A204.1 (cell line): ENCODE results near the gene C1orf146.
"Not testable (repeated sequence)": the region's sequence is repeated elsewhere in the genome, so short reads cannot be mapped to it uniquely, and the experiment has no call there.

Experiments
- FAIRE-seq: peaks from 2 replicates; lab custom pipeline; 2012; peaks lifted over from hg19 to GRCh38; lab: Jason Lieb, UNC

The C1orf146 gene, protein sequence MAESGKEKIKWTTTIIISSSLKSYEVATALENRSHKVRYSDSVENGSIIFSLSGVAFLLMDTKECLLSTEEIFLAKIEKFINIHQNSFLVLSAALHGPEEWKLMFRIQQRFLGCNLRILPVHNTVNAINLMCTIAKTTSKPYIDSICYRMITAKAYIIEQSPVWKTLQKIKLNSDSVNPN

GRCh38 chr1:92217721-92218120 lies at the start of gene C1orf146:
TSS of gene C1orf146 (plus strand) at chr1:92217915. CDS start at chr1:92231421, 13,506 bp downstream.
- no peak for FAIRE-seq

DNA sequence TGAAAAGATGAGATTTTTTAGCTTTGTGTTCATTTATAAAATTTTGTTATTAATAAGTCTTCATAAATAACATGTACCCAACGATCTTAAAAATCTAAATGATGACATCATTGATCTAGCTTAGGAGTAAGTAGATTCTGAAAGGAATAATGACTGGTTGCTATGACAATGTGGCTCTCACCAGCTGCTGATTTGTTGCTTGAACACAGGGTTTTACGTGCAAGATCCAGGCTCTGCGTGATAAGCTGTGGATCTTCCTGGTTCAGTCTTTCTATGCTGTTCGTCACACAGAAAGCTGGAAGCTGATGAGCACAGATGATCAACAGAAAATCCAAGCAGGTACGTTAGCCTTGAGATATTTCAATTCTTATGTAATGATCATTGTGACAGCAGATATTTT lies 49.1 kb upstream of the C1orf146 start:
- FAIRE-seq = no peak

GRCh38 chr1:92169214-92170005 lies 48.3 kb upstream of the C1orf146 start:
- no peak for FAIRE-seq

GRCh38 chr1:92184632-92185031 lies 33.1 kb upstream of the C1orf146 start:
- no peak for FAIRE-seq

GRCh38 chr1:92186081-92186480 lies 31.6 kb upstream of the C1orf146 start:
- no peak for FAIRE-seq

- FAIRE-seq = no peak
Observed at GRCh38 chr1:92188436-92189255, 29.1 kb upstream of the C1orf146 start.

DNA sequence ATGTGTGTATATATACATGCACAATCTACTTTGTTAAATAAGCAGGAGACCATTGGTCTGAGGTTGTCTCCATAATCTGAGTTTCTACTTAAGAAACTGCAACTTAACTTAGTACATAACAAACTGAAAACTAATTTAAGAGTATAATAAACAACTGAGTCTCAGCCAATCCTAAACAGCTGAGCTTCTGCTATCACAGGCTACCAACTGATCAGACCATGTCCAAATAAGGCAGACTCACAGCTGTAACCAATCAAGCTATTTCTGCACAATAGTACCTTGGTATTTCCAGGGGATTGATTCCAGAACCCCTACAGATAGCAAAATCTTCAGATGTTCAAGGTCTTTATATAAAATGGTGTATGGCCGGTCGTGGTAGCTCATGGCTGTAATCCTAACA lies 26.0 kb upstream of the C1orf146 start:
- FAIRE-seq = no peak

DNA sequence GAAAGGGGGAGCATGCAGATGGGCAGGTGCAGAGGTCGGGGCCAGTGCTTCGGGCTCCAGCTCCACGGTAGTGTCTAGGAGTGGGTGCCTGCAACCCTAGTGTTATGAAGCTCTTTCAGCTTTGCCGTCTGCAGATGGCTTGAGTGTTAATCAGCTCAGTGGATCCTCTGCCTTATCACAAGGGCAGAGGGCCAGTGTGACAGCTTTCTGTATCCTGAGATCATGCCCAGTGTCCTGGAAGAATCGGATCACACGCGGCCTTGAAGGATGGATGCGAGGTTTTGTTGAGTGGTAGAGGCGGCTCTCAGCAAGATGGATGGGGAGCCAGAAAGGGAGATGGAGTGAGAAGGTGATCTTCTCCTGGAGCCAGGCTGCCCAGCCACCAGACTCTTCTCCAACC lies 25.5 kb upstream of the C1orf146 start:
- no peak for FAIRE-seq

DNA sequence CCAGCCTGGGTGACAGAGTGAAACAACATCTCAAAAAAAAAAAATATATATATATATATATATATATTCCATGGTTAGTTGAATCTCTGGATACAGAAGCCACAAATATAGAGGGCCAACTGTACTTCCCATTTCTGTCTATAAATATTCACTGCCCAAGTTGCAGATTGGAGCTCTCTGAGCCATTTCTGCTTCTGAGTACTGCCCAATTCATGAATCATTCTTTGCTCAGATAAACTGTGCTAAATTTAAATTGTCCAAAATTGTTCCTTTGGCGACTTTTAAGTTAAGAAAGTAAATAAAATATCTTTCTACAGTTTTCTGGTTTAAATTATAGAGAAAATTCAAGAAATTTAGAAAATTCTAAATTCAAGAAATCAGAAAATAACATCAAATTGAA lies 23.2 kb upstream of the C1orf146 start:
- FAIRE-seq = peak; percentile 23

DNA sequence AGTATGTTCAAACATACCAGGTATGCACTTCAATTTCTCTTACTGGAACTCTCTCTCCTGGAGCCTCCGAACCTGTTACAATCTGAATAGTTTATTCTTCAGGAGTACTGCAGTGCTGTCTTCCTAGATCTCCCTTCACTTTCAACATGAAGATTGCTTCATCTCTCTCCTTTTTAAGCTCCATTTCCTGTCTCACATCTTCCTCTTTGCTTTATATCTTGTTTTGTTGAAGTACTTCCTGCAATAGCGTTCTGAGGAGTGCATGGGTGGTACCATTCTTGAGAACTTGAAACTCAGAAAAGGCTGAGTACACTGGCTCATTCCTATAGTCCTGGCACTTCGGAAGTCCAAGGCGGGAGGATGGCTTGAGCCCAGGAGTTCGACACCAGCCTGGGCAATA lies 15.7 kb upstream of the C1orf146 start:
- no peak for FAIRE-seq

- no peak for FAIRE-seq
Observed at GRCh38 chr1:92203105-92203504, 14.6 kb upstream of the C1orf146 start.

DNA sequence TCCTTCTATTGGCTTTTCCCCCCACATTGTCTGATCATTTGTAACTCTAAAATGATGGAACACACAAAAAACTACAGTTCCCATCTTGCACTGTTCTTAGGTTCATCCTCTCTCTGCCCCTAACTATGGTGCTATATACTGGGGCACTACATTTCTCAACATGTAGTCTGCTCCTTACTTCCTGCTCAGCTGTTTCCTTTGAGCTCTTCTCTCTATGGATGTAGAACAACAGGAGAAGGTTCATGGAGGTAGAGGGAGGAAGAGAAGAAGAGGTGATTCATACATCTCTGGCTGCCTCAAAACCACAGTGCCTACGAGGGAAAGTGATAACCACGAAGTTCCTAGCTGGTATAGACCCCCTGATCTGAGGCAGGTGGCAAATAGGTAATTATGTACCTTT lies 7.0 kb upstream of the C1orf146 start:
- FAIRE-seq = no peak

GRCh38 chr1:92211166-92211565 lies 6.5 kb upstream of the C1orf146 start:
- FAIRE-seq = no peak

- no peak for FAIRE-seq
Observed at GRCh38 chr1:92218559-92218958, 844 bp downstream of the C1orf146 start.

DNA sequence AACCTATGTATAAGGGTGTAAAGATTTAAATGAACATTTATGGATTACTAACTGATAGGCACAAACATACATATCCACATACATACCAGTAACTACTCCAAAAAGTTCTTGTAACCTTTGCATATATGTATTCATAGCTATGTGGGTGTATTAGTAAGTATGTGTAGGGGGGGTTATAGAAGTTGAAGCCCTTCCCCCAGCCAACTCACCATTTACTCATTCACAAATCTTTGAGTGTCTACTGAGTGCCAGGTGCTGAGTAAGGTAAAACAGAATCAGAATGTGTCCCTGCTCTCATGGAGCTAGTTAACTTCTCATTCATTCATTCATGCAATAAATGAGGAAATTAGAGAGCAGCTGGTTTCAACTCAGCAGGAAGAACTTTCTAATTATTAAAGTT lies 1.3 kb downstream of the C1orf146 start:
- no peak for FAIRE-seq

GRCh38 chr1:92228401-92228800 lies 10.7 kb downstream of the C1orf146 start:
- no peak for FAIRE-seq

- no peak for FAIRE-seq
Observed at GRCh38 chr1:92230736-92231135, 13.0 kb downstream of the C1orf146 start.

GRCh38 chr1:92240034-92240433 lies 22.3 kb downstream of the C1orf146 start:
- FAIRE-seq = no peak

- no peak for FAIRE-seq
Observed at GRCh38 chr1:92244376-92244775, 26.7 kb downstream of the C1orf146 start.

GRCh38 chr1:92254714-92255113 lies 37.0 kb downstream of the C1orf146 start:
- FAIRE-seq = not testable (repeated sequence)

DNA sequence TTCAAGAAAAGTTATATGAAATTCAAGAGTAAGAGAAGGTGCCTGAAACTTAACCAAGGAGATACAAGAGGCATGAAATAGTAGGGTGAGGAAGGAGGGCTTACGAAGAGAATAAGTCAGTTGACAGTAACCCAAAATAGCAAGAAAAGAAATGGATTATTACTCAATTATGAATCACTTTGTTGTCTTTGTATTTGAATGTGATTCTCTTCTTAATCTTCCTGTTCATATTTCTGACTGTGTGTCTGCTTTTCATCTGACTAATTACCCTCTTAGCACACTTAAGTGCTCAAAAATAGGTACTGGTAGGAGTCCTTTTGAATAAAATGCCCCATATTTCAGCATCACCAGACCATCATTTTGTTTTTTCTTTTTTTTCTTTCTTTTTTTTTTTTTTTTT lies 41.6 kb downstream of the C1orf146 start:
- no peak for FAIRE-seq

GRCh38 chr1:92262516-92262915 lies 44.8 kb downstream of the C1orf146 start:
- FAIRE-seq = no peak

DNA sequence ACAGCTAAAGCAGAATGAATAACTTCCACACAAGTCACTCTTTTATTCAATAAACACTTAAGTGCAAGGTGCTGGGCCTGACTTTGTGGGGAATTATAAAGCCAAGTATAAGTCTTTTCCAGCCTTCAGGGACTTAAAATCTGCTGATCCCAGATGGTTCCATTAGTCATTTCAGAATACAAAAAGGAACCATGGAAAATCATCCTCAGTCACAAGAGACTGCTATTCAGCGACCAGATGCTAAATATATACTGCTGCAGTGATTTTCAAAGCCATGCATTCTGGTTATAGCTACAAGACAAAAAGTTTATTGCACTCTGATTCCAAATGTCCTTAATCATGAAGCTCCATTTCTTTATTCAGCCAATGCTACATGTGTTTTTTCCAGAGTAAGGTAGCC lies 55.3 kb downstream of the C1orf146 start:
- no peak for FAIRE-seq
